SK-N-SH (cell line): ENCODE results near the gene CCDC13. TPM values are rescaled to one million over a fixed set of nuclear protein-coding genes. Genes with fewer than 3 reads are reported as not detected.

Experiments used
- CTCF ChIA-PET: fragments of 300-600, 350-600 bp; formaldehyde crosslinking; extraction: SDS; loops from one replicate; lab custom pipeline; 2021; lab: Yijun Ruan, JAX
- POLR2A ChIA-PET: fragments of 350-600 bp; sonication (Branson Sonifier 250); formaldehyde crosslinking; extraction: SDS; loops from one replicate; lab custom pipeline; 2020; ENCODE audit warnings: antibody characterized with exemption, inconsistent platforms; lab: Yijun Ruan, JAX
- DNase-seq: peaks from one replicate; pipeline ENCODE4 v3.0.0; 2012
- H2AFZ ChIP-seq: fragments of 200-600 bp; sonication (generic); 2 replicates; pipeline ENCODE4 v1.8.1; 2016; ENCODE audit warnings: antibody characterized with exemption, mild to moderate bottlenecking, low read depth
- H3F3A ChIP-seq: fragments of 200-600 bp; sonication (generic); replicated peaks from 2 replicates; pipeline ENCODE3; 2016; ENCODE audit warnings: antibody characterized with exemption, mild to moderate bottlenecking; ENCODE audit not compliant: insufficient read depth
- H3K27ac ChIP-seq, 2 experiments: fragments of 200-500 bp in 1 of 2; fragments of 200-600 bp in 1 of 2; sonication (Bioruptor generic) in 1 of 2; sonication (generic), shearing (Covaris generic) in 1 of 2; 2 replicates each; pipeline versions ENCODE4 v1.5.1 to v1.6.1; 2014 to 2016; ENCODE audit warnings: low read depth in 2 of 2, inconsistent platforms in 1 of 2, low read length in 1 of 2, mild to moderate bottlenecking in 1 of 2, mixed read lengths in 1 of 2
- H3K27me3 ChIP-seq: fragments of 200-600 bp; sonication (generic), shearing (Covaris generic); 2 replicates; pipeline ENCODE4 v1.6.1; 2016; ENCODE audit warnings: mixed run types; ENCODE audit not compliant: insufficient read depth
- H3K36me3 ChIP-seq, 2 experiments: fragments of 200-500 bp in 1 of 2; fragments of 200-600 bp in 1 of 2; sonication (Bioruptor generic) in 1 of 2; sonication (generic) in 1 of 2; replicated peaks in 1 of 2; 2 replicates each; pipeline versions ENCODE3 to v1.5.1; 2014 to 2016; ENCODE audit warnings: low read length in 1 of 2, mild to moderate bottlenecking in 1 of 2; ENCODE audit not compliant: insufficient read depth in 2 of 2, control insufficient read depth in 1 of 2
- H3K4me1 ChIP-seq, 2 experiments: fragments of 200-500 bp in 1 of 2; fragments of 200-600 bp in 1 of 2; sonication (Bioruptor generic) in 1 of 2; sonication (generic), shearing (Covaris generic) in 1 of 2; 2 replicates each; pipeline versions ENCODE4 v1.5.1 to v1.6.1; 2014 to 2016; ENCODE audit warnings: low read depth in 1 of 2, low read length in 1 of 2, mixed run types in 1 of 2; ENCODE audit not compliant: insufficient read depth in 2 of 2, control insufficient read depth in 1 of 2
- H3K4me2 ChIP-seq: fragments of 200-600 bp; sonication (generic), shearing (Covaris generic); 2 replicates; pipeline ENCODE4 v1.6.1; 2017; ENCODE audit warnings: mixed run types
- H3K4me3 ChIP-seq, 2 experiments: fragments of 200-500 bp in 1 of 2; fragments of 200-600 bp in 1 of 2; sonication (Bioruptor generic) in 1 of 2; sonication (generic), shearing (Covaris generic) in 1 of 2; 2 replicates each; pipeline versions ENCODE4 v1.5.1 to v1.8.1; 2014 to 2016; ENCODE audit warnings: low read depth in 2 of 2, inconsistent platforms in 1 of 2, low read length in 1 of 2, mild to moderate bottlenecking in 1 of 2, mixed read lengths in 1 of 2, moderate library complexity in 1 of 2
- H3K79me2 ChIP-seq: fragments of 200-600 bp; sonication (generic); 2 replicates; pipeline ENCODE4 v1.8.1; 2017; ENCODE audit warnings: mild to moderate bottlenecking; ENCODE audit not compliant: insufficient read depth
- H3K9ac ChIP-seq: fragments of 200-600 bp; sonication (generic); 2 replicates; pipeline ENCODE4 v1.6.1; 2017; ENCODE audit warnings: mixed run types
- H3K9me2 ChIP-seq: fragments of 200-600 bp; sonication (generic); 2 replicates; pipeline ENCODE4 v1.6.1; 2017; ENCODE audit warnings: mixed run types
- H3K9me3 ChIP-seq: fragments of 200-600 bp; sonication (generic); 2 replicates; pipeline ENCODE4 v1.6.1; 2017; ENCODE audit warnings: mixed run types, mild to moderate bottlenecking, moderate library complexity
- H4K20me1 ChIP-seq: fragments of 200-600 bp; sonication (generic); 2 replicates; pipeline ENCODE4 v1.6.1; 2017; ENCODE audit warnings: mild to moderate bottlenecking, mixed run types; ENCODE audit not compliant: insufficient read depth
- ELF1 ChIP-seq: IDR thresholded peaks from 2 replicates; pipeline ENCODE4 v1.4.0; 2012
- EP300 ChIP-seq, 2 experiments: IDR thresholded peaks; 2 replicates each; pipeline versions ENCODE4 v1.4.0 to v1.6.1; 2012; ENCODE audit warnings: borderline replicate concordance in 1 of 2, low read depth in 1 of 2, low read length in 1 of 2
- GABPA ChIP-seq: IDR thresholded peaks from 2 replicates; pipeline ENCODE4 v1.4.0; 2012; ENCODE audit warnings: low read depth, mild to moderate bottlenecking
- GATA2 ChIP-seq: sonication (generic); formaldehyde crosslinking; IDR thresholded peaks from 2 replicates; pipeline ENCODE4 v1.5.0; 2020; ENCODE audit warnings: mild to moderate bottlenecking, missing genetic modification reagents
- JUND ChIP-seq: IDR thresholded peaks from 2 replicates; pipeline ENCODE4 v1.4.0; 2012
- NFIC ChIP-seq: IDR thresholded peaks from 2 replicates; pipeline ENCODE4 v1.4.0; 2012; ENCODE audit warnings: borderline replicate concordance
- POLR2AphosphoS5 ChIP-seq: IDR thresholded peaks from 2 replicates; pipeline ENCODE4 v1.6.1; 2012; ENCODE audit warnings: low read depth, low read length
- RCOR1 ChIP-seq: fragments of 150-350 bp; IDR thresholded peaks from 2 replicates; pipeline ENCODE4 v1.6.1; 2017; ENCODE audit warnings: antibody characterized with exemption, low read length
- RXRA ChIP-seq: IDR thresholded peaks from 2 replicates; pipeline ENCODE4 v1.4.0; 2012; ENCODE audit warnings: low read depth, mild to moderate bottlenecking, borderline replicate concordance
- SIN3A ChIP-seq: IDR thresholded peaks from 2 replicates; pipeline ENCODE4 v1.6.1; 2012; ENCODE audit warnings: low read depth, mild to moderate bottlenecking, low read length, moderate library complexity, borderline replicate concordance
- SMC3 ChIP-seq: IDR thresholded peaks from 2 replicates; pipeline ENCODE4 v1.6.1; 2012; ENCODE audit warnings: low read depth, low read length, improper control_type of control experiment
- YY1 ChIP-seq: IDR thresholded peaks from 2 replicates; pipeline ENCODE4 v1.4.0; 2012; ENCODE audit warnings: low read depth, mild to moderate bottlenecking
- WGBS: methylation state at CpG from one replicate; pipeline ENCODE4 v1.1.6; 2017; ENCODE audit warnings: low lambda C conversion rate; 5-methylcytosine and 5-hydroxymethylcytosine counted together
- polyA plus RNA-seq, 3 experiments: library from polyadenylated mRNA; depleted of rRNA; stranded (reverse); fragments of >200 nt; gene quantifications; 2 replicates each; pipeline ENCODE4 v1.2.3, GENCODE V29; 2012
- TF ChIP-seq, protein P1 (sequence below): fragments of 150-350 bp; IDR thresholded peaks from 2 replicates; pipeline ENCODE4 v1.6.1; 2017; ENCODE audit warnings: antibody characterized with exemption, low read length, low read depth, borderline replicate concordance
- TF ChIP-seq, protein P2 (sequence below): IDR thresholded peaks from 2 replicates; pipeline ENCODE4; 2012

The CCDC13 gene
- polyA plus RNA-seq, 1 of the 3 experiments (the other 2 are of a cell fraction) = 0.66 TPM

DNA sequence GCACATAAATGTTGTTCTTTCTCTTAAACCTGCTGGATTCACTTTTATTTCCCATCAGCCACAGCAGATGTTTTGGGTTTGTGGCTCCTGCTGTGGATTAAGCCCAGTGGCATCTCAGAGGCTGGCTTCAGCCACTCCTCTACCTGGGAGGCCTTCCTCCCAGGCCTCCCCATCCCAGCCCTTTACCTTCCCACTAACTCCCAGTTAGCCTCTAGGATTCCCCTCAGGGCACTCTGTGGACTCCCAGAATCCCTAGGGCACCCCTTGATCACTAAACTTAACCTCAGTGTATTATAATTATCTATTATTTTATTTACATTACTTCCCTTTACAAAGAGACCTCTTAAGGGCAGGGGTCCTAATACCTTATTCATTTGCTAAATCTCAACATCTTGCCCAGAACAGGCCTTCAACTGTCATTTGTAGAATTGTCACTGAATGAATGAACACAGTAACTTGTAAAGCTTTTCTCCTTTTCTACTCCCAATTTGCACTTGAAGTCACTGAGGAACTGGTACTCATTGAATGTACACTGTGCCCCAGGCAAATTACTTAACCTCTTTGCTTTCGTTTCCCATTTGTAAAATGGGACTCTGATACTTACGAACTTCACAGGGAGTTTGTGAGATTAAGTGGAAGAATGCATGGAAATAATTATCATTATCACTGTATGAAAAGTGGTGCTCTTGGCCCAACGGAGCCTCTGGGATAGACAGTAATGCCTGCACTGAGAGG lies 8.3 kb downstream of the CCDC13 start:
- CTCF ChIA-PET = interaction anchor here (0.7 to 2.9 kb wide), 4 partner anchors 9 to 66 kb away, joined by 4 to 16 read pairs (median 6); no protein-coding TSS in a partner anchor
- H3K79me2 ChIP-seq = no peaks in the 10 kb centered on the region
- no peaks in the 10 kb centered on the region for H3F3A ChIP-seq
- H3K9ac ChIP-seq = no peak overlapping the region
- H4K20me1 ChIP-seq = no peaks in the 10 kb centered on the region
- no peak overlapping the region for H3K4me3 ChIP-seq
- no peak overlapping the region for H3K4me2 ChIP-seq
- H3K9me2 ChIP-seq = no peaks in the 10 kb centered on the region
- no peak overlapping the region for H3K27ac ChIP-seq
- no peaks in the 10 kb centered on the region for H3K36me3 ChIP-seq
- no peaks in the 10 kb centered on the region for H3K27me3 ChIP-seq
- 72% methylated on average over 3 of the region's 3 CpGs for WGBS
- H2AFZ ChIP-seq = no peak overlapping the region
- H3K4me1 ChIP-seq = peaks cover 0 to 18% of the 10 kb centered on the region in 2 experiments; a peak in 1 of 4 replicates
- POLR2A ChIA-PET = no interaction called here
- no peak for DNase-seq
- no peak for TF ChIP-seq SMC3
- TF ChIP-seq SIN3A = no peak
- no peak for TF ChIP-seq ELF1
- TF ChIP-seq GATA2 (CRISPR knock-in tag) = no peak
- no peak for TF ChIP-seq RCOR1
- TF ChIP-seq JUND = no peak
- TF ChIP-seq RXRA = no peak
- TF ChIP-seq POLR2AphosphoS5 = no peak
- no peaks in the 10 kb centered on the region for H3K9me3 ChIP-seq

DNA sequence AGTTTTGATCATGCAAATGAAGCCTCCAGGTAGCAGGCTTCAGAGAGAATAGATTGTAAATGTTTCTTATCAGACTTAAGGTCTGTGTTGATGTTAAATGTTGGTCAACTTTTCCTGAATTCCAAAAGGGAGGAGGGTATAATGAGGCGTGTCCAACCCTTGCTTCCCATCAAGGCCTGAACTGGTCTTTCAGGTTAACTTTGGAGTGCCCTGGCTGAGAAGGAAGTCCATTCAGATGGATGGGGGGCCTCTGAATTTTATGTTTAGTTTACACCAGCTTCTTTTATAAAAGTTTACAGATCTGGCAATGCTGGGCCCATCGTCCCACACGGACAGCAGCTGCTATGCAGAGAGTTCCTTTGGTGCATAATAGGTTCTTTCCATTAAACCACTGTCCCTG lies 8.9 kb downstream of the CCDC13 start:
- WGBS = 95% methylated on average over 3 of the region's 3 CpGs
- ChIA-PET CTCF (interaction anchor here (2.2 to 2.9 kb wide), 2 partner anchors 16 to 19 kb away, joined by 5 to 16 read pairs; no protein-coding TSS in a partner anchor), POLR2A (no interaction called here)
- Histone ChIP-seq H3K27ac (no peak overlapping the region), H3K9me2 (no peaks in the 10 kb centered on the region), H3K36me3 (no peaks in the 10 kb centered on the region), H3K9ac (no peak overlapping the region), H3K4me3 (no peak overlapping the region), H3K79me2 (no peaks in the 10 kb centered on the region), H3K9me3 (no peaks in the 10 kb centered on the region), H4K20me1 (no peaks in the 10 kb centered on the region), H2AFZ (no peak overlapping the region), H3K4me1 (peaks cover 0 to 18% of the 10 kb centered on the region in 2 experiments; a peak in 1 of 4 replicates), H3F3A (no peaks in the 10 kb centered on the region), H3K4me2 (no peak overlapping the region), H3K27me3 (no peaks in the 10 kb centered on the region)
- TF ChIP-seq RCOR1 = no peak
- no peak for TF ChIP-seq ELF1
- TF ChIP-seq GABPA = no peak
- TF ChIP-seq NFIC = no peak
- TF ChIP-seq GATA2 (CRISPR knock-in tag) = no peak
- no peak for TF ChIP-seq EP300 (IDR thresholded peaks at IDR 0.05; ENCODE audit: borderline replicate concordance in 1 of 2, low read depth in 1 of 2, low read length in 1 of 2)
- TF ChIP-seq, protein P1, sequence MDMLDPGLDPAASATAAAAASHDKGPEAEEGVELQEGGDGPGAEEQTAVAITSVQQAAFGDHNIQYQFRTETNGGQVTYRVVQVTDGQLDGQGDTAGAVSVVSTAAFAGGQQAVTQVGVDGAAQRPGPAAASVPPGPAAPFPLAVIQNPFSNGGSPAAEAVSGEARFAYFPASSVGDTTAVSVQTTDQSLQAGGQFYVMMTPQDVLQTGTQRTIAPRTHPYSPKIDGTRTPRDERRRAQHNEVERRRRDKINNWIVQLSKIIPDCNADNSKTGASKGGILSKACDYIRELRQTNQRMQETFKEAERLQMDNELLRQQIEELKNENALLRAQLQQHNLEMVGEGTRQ = no peak
- TF ChIP-seq, protein P2, sequence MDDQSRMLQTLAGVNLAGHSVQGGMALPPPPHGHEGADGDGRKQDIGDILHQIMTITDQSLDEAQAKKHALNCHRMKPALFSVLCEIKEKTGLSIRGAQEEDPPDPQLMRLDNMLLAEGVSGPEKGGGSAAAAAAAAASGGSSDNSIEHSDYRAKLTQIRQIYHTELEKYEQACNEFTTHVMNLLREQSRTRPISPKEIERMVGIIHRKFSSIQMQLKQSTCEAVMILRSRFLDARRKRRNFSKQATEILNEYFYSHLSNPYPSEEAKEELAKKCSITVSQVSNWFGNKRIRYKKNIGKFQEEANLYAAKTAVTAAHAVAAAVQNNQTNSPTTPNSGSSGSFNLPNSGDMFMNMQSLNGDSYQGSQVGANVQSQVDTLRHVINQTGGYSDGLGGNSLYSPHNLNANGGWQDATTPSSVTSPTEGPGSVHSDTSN = no peak
- no peak for TF ChIP-seq SIN3A
- TF ChIP-seq YY1 = no peak
- no peak for TF ChIP-seq JUND
- no peak for DNase-seq
